NCI-H82 (cell line): Measurements from ENCODE around the gene AK1.

Experiments
- DNase-seq: peaks from one replicate; lab custom pipeline; 2025; lab: John Stamatoyannopoulos, UW

The AK1 gene

GRCh38 chr9:127867356-127868277 lies 9.9 kb downstream of the AK1 start:
- no peak for DNase-seq

- no peak for DNase-seq
Observed at GRCh38 chr9:127866535-127866934, 10.9 kb downstream of the AK1 start.

GRCh38 chr9:127865645-127866464 lies 11.6 kb downstream of the AK1 start:
- no peak for DNase-seq

- DNase-seq = no peak
Observed at GRCh38 chr9:127863191-127863621, 14.3 kb downstream of the AK1 start.

- DNase-seq = peak; percentile 50
Observed at GRCh38 chr9:127862075-127863011, 15.1 kb downstream of the AK1 start.

- DNase-seq = no peak
Observed at GRCh38 chr9:127860779-127861178, 16.7 kb downstream of the AK1 start.

GRCh38 chr9:127860260-127860659 lies 17.2 kb downstream of the AK1 start:
- no peak for DNase-seq

- DNase-seq = peak; percentile 86
Observed at GRCh38 chr9:127858041-127858512, 19.4 kb downstream of the AK1 start.

GRCh38 chr9:127857278-127857677 lies 20.2 kb downstream of the AK1 start:
- no peak for DNase-seq

GRCh38 chr9:127856729-127857116 lies 20.8 kb downstream of the AK1 start:
- no peak for DNase-seq

GRCh38 chr9:127856094-127856728 lies 21.3 kb downstream of the AK1 start:
- no peak for DNase-seq

GRCh38 chr9:127855522-127855921 lies 22.0 kb downstream of the AK1 start:
- DNase-seq = no peak

- DNase-seq = no peak
Observed at GRCh38 chr9:127854960-127855359, 22.5 kb downstream of the AK1 start.

- DNase-seq = no peak
Observed at GRCh38 chr9:127854184-127854806, 23.2 kb downstream of the AK1 start, which contains the start of gene ENG. TSS of gene ENG (minus strand) at chr9:127854658. CDS start at chr9:127854355, 303 bp downstream.

- DNase-seq = no peak
Observed at GRCh38 chr9:127853312-127854183, 23.9 kb downstream of the AK1 start.

- no peak for DNase-seq
Observed at GRCh38 chr9:127852829-127853228, 24.6 kb downstream of the AK1 start.

GRCh38 chr9:127850286-127850830 lies 27.1 kb downstream of the AK1 start:
- DNase-seq = no peak

GRCh38 chr9:127848756-127849504 lies 28.5 kb downstream of the AK1 start:
- no peak for DNase-seq
